Endothelial cell (in vitro differentiated cells): ENCODE results near the gene TRPM4. TPM values are rescaled to one million over a fixed set of nuclear protein-coding genes. Genes with fewer than 3 reads are reported as not detected.

Source experiments
- DNase-seq: peaks from one replicate; pipeline ENCODE4 v3.0.0; 2021; ENCODE audit warnings: low spot score
- H3K27ac Mint-ChIP-seq: one replicate; pipeline ENCODE4 v1.8.0; 2021; ENCODE audit warnings: mixed read lengths, inconsistent platforms; ENCODE audit not compliant: unreplicated experiment
- H3K27me3 Mint-ChIP-seq: one replicate; pipeline ENCODE4 v1.8.0; 2021; ENCODE audit warnings: mild to moderate bottlenecking, moderate library complexity, mixed read lengths, inconsistent platforms; ENCODE audit not compliant: unreplicated experiment
- H3K36me3 Mint-ChIP-seq: one replicate; pipeline ENCODE4 v1.8.0; 2021; ENCODE audit warnings: mild to moderate bottlenecking, low read depth, mixed read lengths, inconsistent platforms; ENCODE audit not compliant: unreplicated experiment
- H3K4me1 Mint-ChIP-seq: one replicate; pipeline ENCODE4 v1.8.0; 2021; ENCODE audit warnings: mild to moderate bottlenecking, mixed read lengths, inconsistent platforms; ENCODE audit not compliant: unreplicated experiment
- H3K4me3 Mint-ChIP-seq: one replicate; pipeline ENCODE4 v1.8.0; 2021; ENCODE audit warnings: mild to moderate bottlenecking, mixed read lengths, inconsistent platforms; ENCODE audit not compliant: unreplicated experiment
- H3K9me3 Mint-ChIP-seq: one replicate; pipeline ENCODE4 v1.8.0; 2021; ENCODE audit warnings: mixed read lengths, inconsistent platforms; ENCODE audit not compliant: unreplicated experiment
- CTCF ChIP-seq: fragments of 200-600 bp; sonication (generic); IDR thresholded peaks from one replicate; pipeline ENCODE4 v1.5.0; 2021; ENCODE audit warnings: antibody characterized with exemption; ENCODE audit not compliant: unreplicated experiment
- total RNA-seq: library from RNA; stranded (reverse); fragmentation: NEBNext Ultra II Directional; extraction: Animal tissue kit (Norgen Biotek cat#: 25700); gene quantifications from one replicate; pipeline ENCODE4 v1.2.1, GENCODE V29; 2021; ENCODE audit not compliant: unreplicated experiment

Gene TRPM4
- total RNA-seq, 1 donor from 2014 or later: 75.3 TPM

- Mint-ChIP-seq H3K4me1 (peaks cover 15% of the 10 kb centered on the region), H3K4me3 (no peak overlapping the region), H3K27me3 (peaks cover 6% of the 10 kb centered on the region), H3K36me3 (peaks cover 21% of the 10 kb centered on the region), H3K9me3 (no peaks in the 10 kb centered on the region), H3K27ac (peak overlapping the region; percentile 87)
- DNase-seq: no peak
- TF ChIP-seq CTCF: no peak
Measured at GRCh38 chr19:49165111-49165750, 7.6 kb downstream of the TRPM4 start.

- Mint-ChIP-seq H3K27me3 (peaks cover 3% of the 10 kb centered on the region), H3K27ac (no peak overlapping the region), H3K4me3 (no peak overlapping the region), H3K9me3 (no peaks in the 10 kb centered on the region), H3K36me3 (peaks cover 19% of the 10 kb centered on the region), H3K4me1 (peaks cover 15% of the 10 kb centered on the region)
- DNase-seq: no peak
- no peak for TF ChIP-seq CTCF
Measured at GRCh38 chr19:49165865-49166301, 8.3 kb downstream of the TRPM4 start.

GRCh38 chr19:49167857-49168409 lies 10.3 kb downstream of the TRPM4 start:
- peaks cover 3% of the 10 kb centered on the region for H3K27me3 Mint-ChIP-seq
- peaks cover 19% of the 10 kb centered on the region for H3K36me3 Mint-ChIP-seq
- peaks cover 15% of the 10 kb centered on the region for H3K4me1 Mint-ChIP-seq
- TF ChIP-seq CTCF: no peak
- H3K4me3 Mint-ChIP-seq: peak overlapping the region; percentile 47
- no peak for DNase-seq
- no peaks in the 10 kb centered on the region for H3K9me3 Mint-ChIP-seq
- no peak overlapping the region for H3K27ac Mint-ChIP-seq

- Mint-ChIP-seq H3K27ac (no peak overlapping the region), H3K4me1 (peaks cover 15% of the 10 kb centered on the region), H3K27me3 (peaks cover 3% of the 10 kb centered on the region), H3K36me3 (peaks cover 19% of the 10 kb centered on the region), H3K9me3 (no peaks in the 10 kb centered on the region), H3K4me3 (no peak overlapping the region)
- TF ChIP-seq CTCF: no peak
- no peak for DNase-seq
Measured at GRCh38 chr19:49168421-49168820, 10.8 kb downstream of the TRPM4 start.

- DNase-seq: no peak
- Mint-ChIP-seq H3K27me3 (peaks cover 2% of the 10 kb centered on the region), H3K36me3 (peaks cover 28% of the 10 kb centered on the region), H3K4me3 (no peak overlapping the region), H3K27ac (no peak overlapping the region), H3K9me3 (no peaks in the 10 kb centered on the region), H3K4me1 (no peaks in the 10 kb centered on the region)
- no peak for TF ChIP-seq CTCF
Measured at GRCh38 chr19:49173198-49173597, 15.6 kb downstream of the TRPM4 start.
